IPS-15b (cell line): ENCODE results near the gene HADH.
"Not testable (repeated sequence)": the region's sequence is repeated elsewhere in the genome, so short reads cannot be mapped to it uniquely, and the experiment has no call there.

Source experiments
- H3K27me3 ChIP-seq: one replicate; pipeline ENCODE4 v1.6.1; 2013; ENCODE audit warnings: low read length; ENCODE audit not compliant: control insufficient read depth, insufficient read depth
- H3K36me3 ChIP-seq: one replicate; pipeline ENCODE4 v1.6.1; 2013; ENCODE audit warnings: low read length; ENCODE audit not compliant: control insufficient read depth, insufficient read depth
- H3K4me1 ChIP-seq: one replicate; pipeline ENCODE4 v1.6.1; 2013; ENCODE audit warnings: mild to moderate bottlenecking, low read length; ENCODE audit not compliant: control insufficient read depth, insufficient read depth
- H3K4me3 ChIP-seq: one replicate; pipeline ENCODE4 v1.5.1; 2013; ENCODE audit warnings: low read depth, low read length
- H3K9ac ChIP-seq: one replicate; pipeline ENCODE4 v1.6.1; 2013; ENCODE audit warnings: low read depth, mild to moderate bottlenecking, low read length
- H3K9me3 ChIP-seq: one replicate; pipeline ENCODE4 v1.6.1; 2013; ENCODE audit warnings: mild to moderate bottlenecking, low read length; ENCODE audit not compliant: control insufficient read depth, insufficient read depth

HADH gene

DNA sequence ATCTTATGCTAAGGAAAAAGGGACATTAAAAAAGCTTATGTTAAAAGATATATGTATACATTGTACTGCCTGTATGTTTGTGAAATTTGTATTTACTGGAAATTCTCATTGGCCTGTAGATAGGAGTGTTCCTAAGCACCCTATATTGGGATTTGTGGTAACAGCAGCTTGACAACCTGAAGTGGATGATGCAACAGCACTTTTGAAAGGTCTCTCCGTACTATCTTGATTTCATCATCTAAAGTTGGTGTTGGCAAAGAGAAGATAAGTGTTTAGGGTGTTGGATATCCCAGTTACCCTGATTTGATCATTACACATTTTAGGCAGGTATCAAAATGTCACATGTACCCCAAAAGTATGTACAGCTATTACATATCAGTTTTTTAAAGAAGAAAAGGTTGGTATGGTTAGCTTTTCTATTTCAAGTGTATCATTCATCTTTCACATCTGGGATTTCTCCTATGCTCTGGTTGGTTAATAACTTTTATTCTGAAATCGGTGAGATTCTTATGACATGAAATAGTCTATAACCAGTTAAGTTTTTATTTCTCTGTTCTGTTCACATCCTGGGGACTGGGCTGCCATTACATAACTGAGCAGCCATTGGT, 10.3 kb downstream of the HADH start:
- Histone ChIP-seq H3K4me1 (no peaks in the 10 kb centered on the region), H3K36me3 (no peaks in the 10 kb centered on the region), H3K27me3 (no peaks in the 10 kb centered on the region), H3K9ac (no peak overlapping the region), H3K4me3 (no peak overlapping the region), H3K9me3 (no peaks in the 10 kb centered on the region)

DNA sequence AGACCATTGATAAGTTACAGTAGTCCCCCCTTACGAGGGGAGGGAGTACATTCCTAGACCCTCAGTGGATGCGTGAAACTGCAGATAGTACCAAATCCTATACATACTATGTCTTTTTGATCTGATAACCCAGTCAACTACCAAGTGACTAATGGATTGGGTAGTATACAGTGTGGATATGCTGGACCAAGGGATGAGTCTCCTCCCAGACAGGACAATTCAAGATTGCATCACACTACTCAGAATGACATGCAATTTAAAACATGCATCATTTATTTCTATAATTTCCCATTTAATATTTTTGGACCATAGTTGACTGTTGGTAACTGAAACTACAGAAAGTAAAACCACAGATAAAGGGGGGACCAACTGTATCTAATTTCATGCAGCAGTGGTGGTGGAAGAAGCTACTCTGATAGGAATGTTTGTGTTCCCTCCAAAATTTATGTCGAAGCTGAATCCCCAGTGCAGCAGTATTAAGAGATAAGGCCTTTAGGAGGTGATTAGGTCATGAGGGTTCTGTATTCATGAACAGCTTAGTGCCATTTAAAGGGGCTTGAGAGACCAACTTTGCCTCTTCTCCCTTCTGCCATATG, 11.9 kb downstream of the HADH start:
- H3K9me3 ChIP-seq: no peaks in the 10 kb centered on the region

DNA sequence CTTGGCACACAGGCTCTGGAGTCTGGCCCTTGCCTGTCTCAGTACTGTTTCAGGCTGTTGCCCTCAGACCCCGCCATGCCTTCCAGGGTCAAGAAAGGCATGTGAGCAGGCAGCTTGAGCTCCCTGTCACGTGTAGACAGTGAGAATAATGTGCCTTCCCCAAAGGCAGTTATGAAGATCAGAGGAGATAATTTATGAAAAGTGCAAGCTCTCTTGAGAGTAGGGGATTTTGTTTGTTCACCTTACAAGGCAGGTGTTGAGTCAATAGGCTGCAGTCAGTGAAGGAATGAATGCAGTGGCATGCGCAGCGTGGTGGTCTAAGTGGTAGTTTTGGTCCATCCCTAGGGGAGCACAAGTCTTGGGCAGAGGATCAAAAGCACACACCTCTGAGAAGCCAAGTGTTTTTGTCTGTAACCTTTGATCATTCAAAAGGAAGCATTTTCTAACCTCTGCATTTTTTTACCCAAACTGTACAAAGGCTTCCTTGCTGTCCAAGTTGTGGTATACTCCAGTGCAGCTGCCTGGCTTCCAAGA, 14.4 kb downstream of the HADH start:
- H3K9me3 ChIP-seq: no peaks in the 10 kb centered on the region
- no peak overlapping the region for H3K9ac ChIP-seq
- H3K4me1 ChIP-seq: no peaks in the 10 kb centered on the region
- H3K27me3 ChIP-seq: no peaks in the 10 kb centered on the region
- no peak overlapping the region for H3K4me3 ChIP-seq
- no peaks in the 10 kb centered on the region for H3K36me3 ChIP-seq

More for the DNA sequence above, 11.9 kb downstream of the HADH start:
- Histone ChIP-seq H3K36me3 (no peaks in the 10 kb centered on the region), H3K4me3 (no peak overlapping the region), H3K4me1 (no peaks in the 10 kb centered on the region), H3K27me3 (no peaks in the 10 kb centered on the region), H3K9ac (no peak overlapping the region)

DNA sequence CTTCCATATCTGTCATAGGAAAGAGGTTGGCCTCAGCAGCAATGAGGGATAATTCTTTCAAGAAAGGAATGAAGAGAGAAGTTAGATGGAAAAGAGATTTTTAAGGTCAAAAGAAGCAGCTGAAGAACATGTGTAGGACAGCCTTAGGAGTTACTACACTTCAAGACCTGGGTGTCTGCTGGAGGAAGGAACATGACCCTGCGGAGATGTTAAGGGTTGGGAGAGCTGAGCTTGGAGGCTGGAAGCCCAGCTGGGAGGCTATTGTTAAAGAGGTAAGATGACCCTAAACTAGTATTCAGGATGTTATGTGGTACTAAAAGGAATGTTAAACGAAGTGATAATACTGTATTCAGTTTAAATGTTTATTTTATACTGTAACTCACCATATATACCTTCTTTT, 15.0 kb downstream of the HADH start:
- Histone ChIP-seq H3K9me3 (no peaks in the 10 kb centered on the region), H3K36me3 (no peaks in the 10 kb centered on the region), H3K27me3 (no peaks in the 10 kb centered on the region), H3K9ac (no peak overlapping the region), H3K4me3 (no peak overlapping the region), H3K4me1 (no peaks in the 10 kb centered on the region)

DNA sequence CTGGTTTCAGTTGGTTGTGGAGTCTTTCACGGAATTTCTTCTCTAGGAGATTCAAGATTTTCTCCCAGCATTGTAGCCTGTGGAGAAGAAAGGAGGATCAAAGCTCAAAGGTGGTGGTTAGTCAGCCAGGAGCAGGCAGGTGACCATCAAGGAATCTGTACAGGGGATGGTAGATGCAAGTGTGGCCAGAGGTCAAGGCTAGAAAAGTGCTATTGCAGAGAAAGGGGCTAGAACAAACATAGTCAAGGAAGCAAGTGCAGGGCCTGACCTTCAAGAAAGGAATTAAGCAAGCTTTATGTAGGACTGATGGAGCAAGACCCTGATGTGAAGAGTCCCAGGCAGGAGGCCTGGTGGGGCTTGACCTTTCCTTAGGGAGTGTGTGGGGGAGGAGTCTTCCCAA, 16.1 kb downstream of the HADH start:
- Histone ChIP-seq H3K4me3 (no peak overlapping the region), H3K9ac (no peak overlapping the region), H3K27me3 (no peaks in the 10 kb centered on the region), H3K36me3 (no peaks in the 10 kb centered on the region), H3K4me1 (no peaks in the 10 kb centered on the region), H3K9me3 (no peaks in the 10 kb centered on the region)

DNA sequence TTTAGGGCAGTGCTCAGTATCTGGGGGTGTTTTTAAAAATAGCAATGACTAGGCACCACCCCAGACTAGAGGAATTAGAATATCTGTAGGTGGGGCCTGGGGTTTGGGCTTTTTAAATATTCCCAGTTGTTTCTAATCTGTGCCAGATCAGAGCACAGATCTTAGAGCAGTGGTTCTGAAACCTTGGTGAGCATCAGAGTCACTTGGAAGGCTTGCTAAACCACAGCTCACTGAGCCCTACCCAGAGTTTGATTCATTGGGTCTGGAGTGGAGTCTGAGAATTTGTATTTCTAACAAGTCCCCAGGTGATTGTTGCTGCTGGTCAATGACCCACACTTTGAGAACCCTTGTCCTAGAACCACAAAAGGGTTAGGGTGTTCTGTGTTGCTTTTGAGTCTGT, 16.7 kb downstream of the HADH start:
- H3K9ac ChIP-seq: no peak overlapping the region
- no peaks in the 10 kb centered on the region for H3K36me3 ChIP-seq
- H3K27me3 ChIP-seq: no peaks in the 10 kb centered on the region
- no peaks in the 10 kb centered on the region for H3K4me1 ChIP-seq
- H3K4me3 ChIP-seq: no peak overlapping the region
- peaks cover 3% of the 10 kb centered on the region for H3K9me3 ChIP-seq

DNA sequence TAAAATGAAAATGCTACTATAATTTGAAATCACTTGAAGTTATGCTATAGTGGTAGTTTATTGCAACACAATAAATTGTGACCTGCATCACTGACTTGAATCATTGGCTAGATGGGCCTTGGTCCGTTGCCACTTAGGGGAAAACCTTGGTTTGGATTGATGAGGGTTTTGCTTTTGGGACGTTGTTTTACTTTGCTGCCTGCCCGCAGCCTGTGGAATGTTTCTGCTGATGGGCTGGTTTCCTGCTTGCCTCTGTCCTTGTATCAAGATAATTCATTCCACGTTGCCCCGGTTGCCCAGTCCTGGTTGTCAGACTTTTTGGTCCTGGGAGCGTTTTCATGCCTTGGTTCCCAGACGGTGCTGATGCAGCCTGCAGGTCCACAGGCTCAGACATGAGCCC, 18.3 kb downstream of the HADH start:
- no peaks in the 10 kb centered on the region for H3K36me3 ChIP-seq
- peaks cover 5% of the 10 kb centered on the region for H3K9me3 ChIP-seq
- no peaks in the 10 kb centered on the region for H3K4me1 ChIP-seq
- no peak overlapping the region for H3K9ac ChIP-seq
- no peaks in the 10 kb centered on the region for H3K27me3 ChIP-seq
- no peak overlapping the region for H3K4me3 ChIP-seq

DNA sequence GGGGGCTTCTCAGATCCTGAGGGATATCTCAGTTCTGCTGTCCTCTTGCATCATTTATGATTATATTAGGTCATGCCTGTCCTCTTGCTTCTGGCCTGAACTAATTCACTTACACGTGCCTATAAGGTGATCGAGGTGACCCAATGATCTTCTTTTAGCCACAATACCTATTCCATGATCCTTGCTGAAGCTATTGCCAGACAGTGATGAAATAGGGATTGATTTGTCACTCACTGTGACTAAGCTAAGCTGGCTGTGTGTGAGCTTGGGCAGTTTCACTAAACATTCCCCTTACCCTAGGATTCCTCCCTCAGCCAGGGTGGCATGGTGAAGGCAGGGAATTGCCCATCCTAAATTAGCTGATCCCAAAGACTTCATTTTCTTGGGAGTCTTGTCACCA, 19.0 kb downstream of the HADH start:
- peaks cover 5% of the 10 kb centered on the region for H3K9me3 ChIP-seq
- no peak overlapping the region for H3K4me3 ChIP-seq
- H3K36me3 ChIP-seq: no peaks in the 10 kb centered on the region
- no peak overlapping the region for H3K9ac ChIP-seq
- no peaks in the 10 kb centered on the region for H3K4me1 ChIP-seq
- H3K27me3 ChIP-seq: no peaks in the 10 kb centered on the region

DNA sequence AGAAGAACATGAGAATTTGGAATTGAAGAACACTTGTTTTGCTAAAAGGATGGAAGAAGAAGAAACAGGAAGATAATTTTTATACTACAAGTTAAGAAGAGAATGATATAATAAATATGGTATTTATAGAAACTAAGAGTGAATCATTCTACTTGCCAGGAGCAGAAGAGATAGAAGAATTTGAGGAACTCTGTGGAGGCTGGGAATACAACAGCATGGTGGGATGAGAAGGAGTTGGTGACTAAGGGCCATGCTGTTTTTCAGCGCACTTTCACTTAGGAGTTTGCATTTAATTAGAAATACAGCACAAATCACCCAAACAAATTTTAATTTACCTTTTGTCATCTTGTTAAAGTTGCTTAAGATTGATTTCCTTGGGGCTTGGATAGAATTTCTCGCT, 20.5 kb downstream of the HADH start:
- no peaks in the 10 kb centered on the region for H3K4me1 ChIP-seq
- no peaks in the 10 kb centered on the region for H3K36me3 ChIP-seq
- H3K9ac ChIP-seq: no peak overlapping the region
- peaks cover 5% of the 10 kb centered on the region for H3K9me3 ChIP-seq
- no peaks in the 10 kb centered on the region for H3K27me3 ChIP-seq
- no peak overlapping the region for H3K4me3 ChIP-seq

DNA sequence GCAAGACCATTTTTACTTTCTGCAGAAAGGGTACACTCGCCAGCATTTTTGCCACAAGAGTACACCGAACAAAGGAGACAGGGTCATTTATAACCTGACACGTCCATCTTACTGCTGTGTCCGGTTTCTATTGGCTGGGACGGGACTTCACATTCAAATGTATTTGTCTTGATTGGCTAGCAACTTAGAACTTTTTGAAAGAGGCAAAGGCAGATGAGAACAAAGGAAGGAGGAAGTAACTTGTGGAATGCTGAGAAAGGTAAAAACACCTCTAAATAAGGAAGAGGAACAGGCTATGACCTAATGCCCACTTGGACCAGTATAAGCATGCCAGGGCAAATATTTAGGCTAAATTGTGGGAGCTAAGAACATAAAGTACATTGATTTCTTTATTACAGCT, 22.7 kb downstream of the HADH start:
- not testable (repeated sequence) for H3K9ac ChIP-seq, H3K36me3 ChIP-seq, H3K9me3 ChIP-seq, H3K4me1 ChIP-seq, H3K4me3 ChIP-seq, H3K27me3 ChIP-seq

DNA sequence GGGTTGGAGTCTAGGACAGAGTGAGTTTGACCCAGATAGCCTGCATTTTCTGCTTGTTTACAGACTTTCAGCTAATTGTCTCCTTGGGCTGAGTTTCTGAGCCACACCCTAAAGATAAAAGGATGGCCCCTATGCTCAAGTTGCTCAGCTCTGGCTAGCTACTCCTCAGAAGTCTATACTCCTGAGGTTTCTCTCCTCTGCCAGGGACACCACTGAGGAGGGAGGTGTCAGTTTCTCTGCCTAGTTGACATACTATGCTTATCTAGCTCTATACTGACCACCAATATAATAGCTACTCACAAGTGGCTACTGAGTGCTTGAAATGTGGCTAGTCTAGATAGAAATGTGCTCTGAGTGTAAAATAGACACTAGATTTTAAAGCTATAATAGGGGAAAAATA, 23.6 kb downstream of the HADH start:
- Histone ChIP-seq H3K9me3 (peaks cover 5% of the 10 kb centered on the region), H3K4me1 (no peaks in the 10 kb centered on the region), H3K9ac (no peak overlapping the region), H3K4me3 (no peak overlapping the region), H3K36me3 (peaks cover 5% of the 10 kb centered on the region), H3K27me3 (no peaks in the 10 kb centered on the region)

DNA sequence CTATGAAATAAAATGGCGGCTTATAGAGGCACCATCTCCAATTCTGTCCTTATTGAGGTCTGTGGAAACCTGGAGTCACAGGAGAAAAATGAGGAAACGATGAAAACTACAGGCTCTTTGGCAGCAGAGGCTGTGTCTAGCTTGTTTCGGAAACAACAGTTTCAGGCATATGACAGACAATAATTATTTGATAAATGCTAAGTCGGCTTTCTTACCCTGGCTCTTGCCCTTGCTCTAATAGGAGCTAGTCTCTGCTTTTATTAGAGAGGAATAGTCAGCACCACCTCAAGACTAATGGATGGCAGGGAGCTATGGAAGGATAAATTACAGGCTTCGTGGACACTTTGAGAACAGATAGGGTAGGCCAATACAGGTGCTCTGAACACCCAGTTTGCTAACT, 24.3 kb downstream of the HADH start:
- H3K4me3 ChIP-seq: no peak overlapping the region
- no peaks in the 10 kb centered on the region for H3K4me1 ChIP-seq
- H3K36me3 ChIP-seq: peaks cover 5% of the 10 kb centered on the region
- H3K9me3 ChIP-seq: peaks cover 5% of the 10 kb centered on the region
- no peak overlapping the region for H3K9ac ChIP-seq
- no peaks in the 10 kb centered on the region for H3K27me3 ChIP-seq
